Measurements from ENCODE around the gene ABCA4. TPM values are rescaled to one million over a fixed set of nuclear protein-coding genes. Genes with fewer than 3 reads are reported as not detected.
"Not testable (repeated sequence)": the region's sequence is repeated elsewhere in the genome, so short reads cannot be mapped to it uniquely, and the experiment has no call there.

The ABCA4 gene
- total RNA-seq: under 1 TPM in 2 of 4 donors, not detected in 2; 0.06 to 0.19 TPM
- polyA plus RNA-seq: 0.09 TPM
- long read RNA-seq, donor 1: 0 reads
- long read RNA-seq, donor 2: 0 reads
- long read RNA-seq, donor 3: 0 reads
- long read RNA-seq, donor 4: 0 reads

- no peak within 1 kb of the TSS for H3K27ac ChIP-seq (ENCODE audit: low read length)
Measured at GRCh38 chr1:94120991-94121390, at the start of gene ABCA4. Gene ABCA4, minus strand, starts transcription at chr1:94121148. Its CDS starts 103 bp downstream, at chr1:94121045.

GRCh38 chr1:94169126-94169525 lies 48.2 kb upstream of the ABCA4 start:
- no peaks in the 10 kb centered on the region for H3K27me3 ChIP-seq (ENCODE audit: control insufficient read depth, insufficient read depth)
- DNase-seq (no peak), ATAC-seq (peak in 1 of 2 donors; percentile 28)
- no peak overlapping the region for H3K27ac ChIP-seq (ENCODE audit: low read length)
- 81% methylated on average over 3 of the region's 3 CpGs for WGBS
- no peaks in the 10 kb centered on the region for H3K9me3 ChIP-seq (ENCODE audit: control insufficient read depth, low read length)
- no peak overlapping the region for H3K4me3 ChIP-seq (ENCODE audit: low read length)
- no peaks in the 10 kb centered on the region for H3K4me1 ChIP-seq (ENCODE audit: control insufficient read depth, insufficient read depth, low read length)
- intact Hi-C loops (cut with DNase I): no loop called here

More at GRCh38 chr1:94120991-94121390, at the start of gene ABCA4:
- no peaks in the 10 kb centered on the region for H3K27me3 ChIP-seq (ENCODE audit: control insufficient read depth, insufficient read depth)
- DNase-seq (no peak), ATAC-seq (no peak)
- H3K9me3 ChIP-seq (ENCODE audit: control insufficient read depth, low read length): no peaks in the 10 kb centered on the region
- WGBS: 95% methylated on average over 9 of the region's 9 CpGs
- intact Hi-C loops (cut with DNase I): no loop called here
- no peak within 1 kb of the TSS for H3K4me3 ChIP-seq (ENCODE audit: low read length)
- H3K4me1 ChIP-seq (ENCODE audit: control insufficient read depth, insufficient read depth, low read length): no peaks in the 10 kb centered on the region

- Histone ChIP-seq H3K27me3 (ENCODE audit: control insufficient read depth, insufficient read depth) (no peaks in the 10 kb centered on the region), H3K4me3 (ENCODE audit: low read length) (no peak overlapping the region), H3K4me1 (ENCODE audit: control insufficient read depth, insufficient read depth, low read length) (no peaks in the 10 kb centered on the region), H3K27ac (ENCODE audit: low read length) (no peak overlapping the region), H3K9me3 (ENCODE audit: control insufficient read depth, low read length) (no peaks in the 10 kb centered on the region)
- no peak for ATAC-seq
- DNase-seq: no peak
- WGBS: 93% methylated on average over 5 of the region's 5 CpGs
- intact Hi-C loops (cut with DNase I): no loop called here
Measured at GRCh38 chr1:94165843-94166242, 44.9 kb upstream of the ABCA4 start.

GRCh38 chr1:94164885-94165284 lies 43.9 kb upstream of the ABCA4 start:
- H3K4me3 ChIP-seq (ENCODE audit: low read length); H3K9me3 ChIP-seq (ENCODE audit: control insufficient read depth, low read length); H3K27ac ChIP-seq (ENCODE audit: low read length); ATAC-seq; H3K4me1 ChIP-seq (ENCODE audit: control insufficient read depth, insufficient read depth, low read length); H3K27me3 ChIP-seq (ENCODE audit: control insufficient read depth, insufficient read depth); DNase-seq; intact Hi-C loops (cut with DNase I): not testable (repeated sequence)
- 87% methylated on average over 2 of the region's 2 CpGs for WGBS

GRCh38 chr1:94164121-94164520 lies 43.2 kb upstream of the ABCA4 start:
- H3K4me3 ChIP-seq (ENCODE audit: low read length); H3K27me3 ChIP-seq (ENCODE audit: control insufficient read depth, insufficient read depth); H3K4me1 ChIP-seq (ENCODE audit: control insufficient read depth, insufficient read depth, low read length); intact Hi-C loops (cut with DNase I); H3K9me3 ChIP-seq (ENCODE audit: control insufficient read depth, low read length); H3K27ac ChIP-seq (ENCODE audit: low read length); ATAC-seq; DNase-seq: not testable (repeated sequence)
- WGBS: 87% methylated on average over 1 of the region's 1 CpG

GRCh38 chr1:94163249-94163648 lies 42.3 kb upstream of the ABCA4 start:
- H3K4me3 ChIP-seq (ENCODE audit: low read length); DNase-seq; ATAC-seq; H3K4me1 ChIP-seq (ENCODE audit: control insufficient read depth, insufficient read depth, low read length); intact Hi-C loops (cut with DNase I); H3K27me3 ChIP-seq (ENCODE audit: control insufficient read depth, insufficient read depth); H3K9me3 ChIP-seq (ENCODE audit: control insufficient read depth, low read length); H3K27ac ChIP-seq (ENCODE audit: low read length): not testable (repeated sequence)
- 94% methylated on average over 5 of the region's 5 CpGs for WGBS

GRCh38 chr1:94160811-94161210 lies 39.9 kb upstream of the ABCA4 start:
- WGBS: 21% methylated on average over 4 of the region's 4 CpGs
- Histone ChIP-seq H3K4me3 (ENCODE audit: low read length) (no peak overlapping the region), H3K27ac (ENCODE audit: low read length) (no peak overlapping the region), H3K4me1 (ENCODE audit: control insufficient read depth, insufficient read depth, low read length) (no peaks in the 10 kb centered on the region), H3K9me3 (ENCODE audit: control insufficient read depth, low read length) (no peaks in the 10 kb centered on the region), H3K27me3 (ENCODE audit: control insufficient read depth, insufficient read depth) (no peaks in the 10 kb centered on the region)
- DNase-seq (no peak), ATAC-seq (peak; percentile 55 to 81)
- intact Hi-C loops (cut with DNase I): no loop called here

GRCh38 chr1:94156096-94156625 lies 35.2 kb upstream of the ABCA4 start:
- no peak overlapping the region for H3K4me3 ChIP-seq (ENCODE audit: low read length)
- DNase-seq: no peak
- H3K27ac ChIP-seq (ENCODE audit: low read length): no peak overlapping the region
- 58% methylated on average over 1 of the region's 1 CpG for WGBS
- intact Hi-C loops (cut with DNase I): no loop called here
- H3K4me1 ChIP-seq (ENCODE audit: control insufficient read depth, insufficient read depth, low read length): no peaks in the 10 kb centered on the region
- no peaks in the 10 kb centered on the region for H3K27me3 ChIP-seq (ENCODE audit: control insufficient read depth, insufficient read depth)
- no peaks in the 10 kb centered on the region for H3K9me3 ChIP-seq (ENCODE audit: control insufficient read depth, low read length)
- no peak for ATAC-seq

GRCh38 chr1:94154989-94155388 lies 34.0 kb upstream of the ABCA4 start:
- H3K27ac ChIP-seq (ENCODE audit: low read length): no peak overlapping the region
- H3K27me3 ChIP-seq (ENCODE audit: control insufficient read depth, insufficient read depth): no peaks in the 10 kb centered on the region
- intact Hi-C loops (cut with DNase I): no loop called here
- 73% methylated on average over 1 of the region's 1 CpG for WGBS
- ATAC-seq (no peak), DNase-seq (no peak)
- no peak overlapping the region for H3K4me3 ChIP-seq (ENCODE audit: low read length)
- no peaks in the 10 kb centered on the region for H3K9me3 ChIP-seq (ENCODE audit: control insufficient read depth, low read length)
- H3K4me1 ChIP-seq (ENCODE audit: control insufficient read depth, insufficient read depth, low read length): no peaks in the 10 kb centered on the region

- no peaks in the 10 kb centered on the region for H3K27me3 ChIP-seq (ENCODE audit: control insufficient read depth, insufficient read depth)
- no peak overlapping the region for H3K27ac ChIP-seq (ENCODE audit: low read length)
- ATAC-seq (no peak), DNase-seq (no peak)
- no peak overlapping the region for H3K4me3 ChIP-seq (ENCODE audit: low read length)
- WGBS: 84% methylated on average over 1 of the region's 1 CpG
- H3K4me1 ChIP-seq (ENCODE audit: control insufficient read depth, insufficient read depth, low read length): no peaks in the 10 kb centered on the region
- no peaks in the 10 kb centered on the region for H3K9me3 ChIP-seq (ENCODE audit: control insufficient read depth, low read length)
- intact Hi-C loops (cut with DNase I): no loop called here
Measured at GRCh38 chr1:94153133-94153532, 32.2 kb upstream of the ABCA4 start.

GRCh38 chr1:94149166-94149565 lies 28.2 kb upstream of the ABCA4 start:
- H3K9me3 ChIP-seq (ENCODE audit: control insufficient read depth, low read length); DNase-seq; H3K27ac ChIP-seq (ENCODE audit: low read length); ATAC-seq; H3K4me1 ChIP-seq (ENCODE audit: control insufficient read depth, insufficient read depth, low read length); H3K4me3 ChIP-seq (ENCODE audit: low read length); intact Hi-C loops (cut with DNase I); H3K27me3 ChIP-seq (ENCODE audit: control insufficient read depth, insufficient read depth): not testable (repeated sequence)

- ATAC-seq (no peak), DNase-seq (no peak)
- no peak overlapping the region for H3K4me3 ChIP-seq (ENCODE audit: low read length)
- H3K27me3 ChIP-seq (ENCODE audit: control insufficient read depth, insufficient read depth): no peaks in the 10 kb centered on the region
- intact Hi-C loops (cut with DNase I): no loop called here
- 94% methylated on average over 5 of the region's 5 CpGs for WGBS
- H3K9me3 ChIP-seq (ENCODE audit: control insufficient read depth, low read length): no peaks in the 10 kb centered on the region
- no peak overlapping the region for H3K27ac ChIP-seq (ENCODE audit: low read length)
- H3K4me1 ChIP-seq (ENCODE audit: control insufficient read depth, insufficient read depth, low read length): peaks cover 2% of the 10 kb centered on the region
Measured at GRCh38 chr1:94146273-94146672, 25.3 kb upstream of the ABCA4 start.
